HFFc6 (cell line): ENCODE results near the gene STAT2. TPM values are rescaled to one million over a fixed set of nuclear protein-coding genes. Genes with fewer than 3 reads are reported as not detected.

Source experiments
- DNase-seq: peaks from one replicate; pipeline ENCODE4 v3.0.0-alpha.2; 2018
- H3K27ac Mint-ChIP-seq: 2 replicates; pipeline ENCODE4 v1.8.0; 2020; ENCODE audit warnings: mild to moderate bottlenecking, mixed read lengths
- H3K27me3 Mint-ChIP-seq: 2 replicates; pipeline ENCODE4 v1.8.0; 2021; ENCODE audit warnings: mild to moderate bottlenecking, moderate library complexity, mixed read lengths; ENCODE audit not compliant: insufficient read depth
- H3K36me3 Mint-ChIP-seq: 2 replicates; pipeline ENCODE4 v1.8.0; 2021; ENCODE audit warnings: low read depth, mixed read lengths
- H3K4me1 Mint-ChIP-seq: 2 replicates; pipeline ENCODE4 v1.8.0; 2020; ENCODE audit warnings: low read depth, mixed read lengths
- H3K4me3 Mint-ChIP-seq: 2 replicates; pipeline ENCODE4 v1.8.0; 2020; ENCODE audit warnings: mild to moderate bottlenecking, moderate library complexity, mixed read lengths
- H3K9me3 Mint-ChIP-seq: 2 replicates; pipeline ENCODE4 v1.8.0; 2020; ENCODE audit warnings: mild to moderate bottlenecking, mixed read lengths
- CTCF ChIP-seq: fragments of 200-600 bp; sonication (generic); IDR thresholded peaks from 2 replicates; pipeline ENCODE4 v1.5.0; 2021; ENCODE audit warnings: antibody characterized with exemption, mild to moderate bottlenecking
- total RNA-seq, 6 experiments: library from RNA; stranded (reverse); fragmentation: NEBNext Ultra II Directional; extraction: Animal tissue kit (Norgen Biotek cat#: 25700); gene quantifications; 2 replicates in 1 of 6; 3 replicates in 5 of 6; pipeline ENCODE4 v1.2.3, GENCODE V29; 2021

Gene STAT2
- total RNA-seq, 6 experiments from 2014 or later, result 78.6 to 105 (median 95.2) TPM

- Mint-ChIP-seq H3K4me1 (peaks cover 22% of the 10 kb centered on the region), H3K4me3 (no peak overlapping the region), H3K9me3 (no peaks in the 10 kb centered on the region), H3K36me3 (0 out of 2 replicates have a peak, but pooled peaks cover 6% of the 10 kb centered on the region), H3K27me3 (no peaks in the 10 kb centered on the region; the same call in none of the 2 replicates), H3K27ac (no peak overlapping the region)
- TF ChIP-seq CTCF, result no peak
- no peak for DNase-seq
Measured at GRCh38 chr12:56304276-56304675, 55.6 kb downstream of the STAT2 start.

DNA sequence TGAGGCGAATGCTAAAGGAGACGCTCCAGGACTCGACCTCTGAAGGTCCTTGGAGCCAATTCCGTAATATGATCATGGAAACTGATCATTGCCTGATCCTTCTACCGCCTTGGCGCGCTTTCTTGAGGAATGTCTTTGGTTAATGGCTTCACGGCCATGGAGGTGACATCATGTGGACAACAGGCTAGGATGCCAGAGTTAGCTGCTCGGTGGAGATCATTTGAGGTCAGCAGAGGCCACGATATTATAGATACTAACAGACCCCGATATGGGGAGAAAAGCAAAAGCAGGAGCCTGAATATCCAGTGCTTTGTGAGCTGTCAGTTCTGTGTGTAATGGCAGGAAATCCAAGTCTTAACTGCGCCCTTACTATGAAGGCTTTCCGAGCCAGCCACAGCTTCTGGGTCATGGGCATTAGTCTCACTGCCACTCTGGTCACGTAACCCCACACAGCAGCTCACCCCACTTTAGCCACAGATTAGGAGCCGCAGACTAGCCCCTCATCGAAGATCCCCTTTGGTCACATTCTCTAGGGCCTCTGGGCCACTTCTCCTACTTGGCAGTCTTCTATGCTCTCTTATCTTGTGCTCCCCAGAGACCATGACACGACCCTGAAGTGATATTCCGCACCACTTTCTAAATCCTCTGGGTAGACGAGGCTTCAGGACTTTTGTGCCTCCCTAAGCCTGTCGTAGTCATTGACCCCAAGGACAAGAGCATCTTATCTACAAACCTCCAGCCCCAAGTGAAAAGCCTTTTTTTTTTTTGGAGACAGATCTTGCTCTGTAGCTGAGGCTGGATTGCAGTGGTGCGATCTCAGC lies 59.1 kb downstream of the STAT2 start:
- Mint-ChIP-seq H3K27ac (peak overlapping the region; percentile 89), H3K9me3 (no peaks in the 10 kb centered on the region), H3K4me3 (peak overlapping the region; percentile 98), H3K36me3 (peaks cover 13% of the 10 kb centered on the region; the same call in 1 of the 2 replicates), H3K4me1 (peaks cover 49% of the 10 kb centered on the region), H3K27me3 (no peaks in the 10 kb centered on the region; the same call in none of the 2 replicates)
- no peak for TF ChIP-seq CTCF
- no peak for DNase-seq

- peak; percentile 97 for DNase-seq
- Mint-ChIP-seq H3K36me3 (peaks cover 13% of the 10 kb centered on the region; the same call in 1 of the 2 replicates), H3K4me1 (peaks cover 49% of the 10 kb centered on the region), H3K27me3 (no peaks in the 10 kb centered on the region; the same call in none of the 2 replicates), H3K9me3 (no peaks in the 10 kb centered on the region), H3K27ac (peak within 1 kb of the TSS; percentile 89), H3K4me3 (peak within 1 kb of the TSS; percentile 98)
- TF ChIP-seq CTCF, result no peak
Measured at GRCh38 chr12:56299853-56300643, 59.9 kb downstream of the STAT2 start, which contains the start of gene CS. Gene CS, minus strand, starts transcription at chr12:56300330. Its CDS starts 129 bp downstream, at chr12:56300201.

DNA sequence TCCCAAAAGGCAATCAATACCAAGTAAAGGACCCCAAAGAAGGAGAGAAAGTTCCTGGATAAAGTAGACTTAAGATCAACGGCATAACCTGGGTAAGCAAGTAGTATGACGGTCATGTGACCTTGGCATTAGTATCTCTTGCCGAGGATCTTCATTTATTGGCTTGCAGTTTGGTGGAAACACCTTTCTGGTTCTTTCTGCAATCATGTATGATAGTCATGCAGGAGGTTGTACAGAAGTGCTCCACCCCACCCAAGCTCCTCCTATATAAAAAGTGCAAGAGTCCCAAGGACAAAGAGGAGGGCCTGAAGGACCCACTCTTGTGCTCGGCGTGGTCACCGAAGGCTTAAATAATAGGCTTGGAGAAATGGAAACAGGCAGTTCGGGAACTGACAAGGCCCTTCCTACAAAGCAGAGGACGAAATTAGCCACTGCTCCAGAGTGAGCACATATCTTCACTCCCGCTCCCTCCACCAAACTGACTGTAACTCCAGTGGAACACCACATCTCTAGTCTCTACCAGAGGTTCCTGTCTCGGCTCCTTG lies 60.5 kb downstream of the STAT2 start:
- DNase-seq, result peak; percentile 10
- Mint-ChIP-seq H3K9me3 (no peaks in the 10 kb centered on the region), H3K27ac (peak overlapping the region; percentile 89), H3K27me3 (no peaks in the 10 kb centered on the region; the same call in none of the 2 replicates), H3K4me1 (peaks cover 49% of the 10 kb centered on the region), H3K36me3 (peaks cover 13% of the 10 kb centered on the region; the same call in 1 of the 2 replicates), H3K4me3 (peak overlapping the region; percentile 98)
- TF ChIP-seq CTCF, result no peak

- TF ChIP-seq CTCF, result no peak
- peak overlapping the region; percentile 89; the same call in 1 of the 2 replicates for H3K27ac Mint-ChIP-seq
- peaks cover 13% of the 10 kb centered on the region; the same call in 1 of the 2 replicates for H3K36me3 Mint-ChIP-seq
- peak overlapping the region; percentile 98 for H3K4me3 Mint-ChIP-seq
- peaks cover 49% of the 10 kb centered on the region for H3K4me1 Mint-ChIP-seq
- H3K27me3 Mint-ChIP-seq, result no peaks in the 10 kb centered on the region; the same call in none of the 2 replicates
- no peaks in the 10 kb centered on the region for H3K9me3 Mint-ChIP-seq
- DNase-seq, result no peak
Measured at GRCh38 chr12:56298828-56299227, 61.1 kb downstream of the STAT2 start.
